SU-DHL-6 (cell line): ENCODE data around the gene ETDC.
"Not testable (repeated sequence)": the region's sequence is repeated elsewhere in the genome, so short reads cannot be mapped to it uniquely, and the experiment has no call there.

Experiments used
- H2AFZ ChIP-seq: fragments of 200-600 bp; sonication (generic); 2 replicates; pipeline ENCODE4 v1.6.1; 2014; ENCODE audit warnings: low read depth, mild to moderate bottlenecking, moderate library complexity, mixed read lengths, antibody characterized with exemption, low read length; ENCODE audit not compliant: severe bottlenecking
- H3F3A ChIP-seq: fragments of 200-600 bp; shearing (Covaris generic); 2 replicates; pipeline ENCODE4 v1.6.0; 2016; ENCODE audit warnings: antibody characterized with exemption, mild to moderate bottlenecking; ENCODE audit not compliant: insufficient read depth
- H3K27ac ChIP-seq: fragments of 200-600 bp; sonication (generic); 2 replicates; pipeline ENCODE4 v1.5.1; 2016; ENCODE audit warnings: low read depth, mild to moderate bottlenecking, low read length, moderate library complexity, mixed read lengths
- H3K27me3 ChIP-seq: fragments of 200-600 bp; sonication (generic), shearing (Covaris generic); 2 replicates; pipeline ENCODE4 v1.6.0; 2014; ENCODE audit warnings: mild to moderate bottlenecking, low read length
- H3K36me3 ChIP-seq: fragments of 200-600 bp; sonication (generic); 2 replicates; pipeline ENCODE4 v1.6.1; 2014; ENCODE audit warnings: mild to moderate bottlenecking, low read length, mixed read lengths
- H3K4me2 ChIP-seq: fragments of 300-600, 200-600 bp; shearing (Covaris generic), sonication (generic); 2 replicates; pipeline ENCODE4 v1.6.0; 2014; ENCODE audit warnings: low read length, low read depth, mild to moderate bottlenecking; ENCODE audit not compliant: poor library complexity, severe bottlenecking
- H3K4me3 ChIP-seq: fragments of 200-600 bp; sonication (generic); 2 replicates; pipeline ENCODE4 v1.5.1; 2014; ENCODE audit warnings: antibody characterized with exemption, low read length, mild to moderate bottlenecking, mixed read lengths; ENCODE audit not compliant: insufficient read depth, poor library complexity, severe bottlenecking
- H3K79me2 ChIP-seq: fragments of 200-600 bp; sonication (generic); 2 replicates; pipeline ENCODE4 v1.6.1; 2014; ENCODE audit warnings: mild to moderate bottlenecking, low read length, moderate library complexity; ENCODE audit not compliant: insufficient read depth
- H3K9ac ChIP-seq: fragments of 200-600 bp; sonication (generic); 2 replicates; pipeline ENCODE4 v1.7.0; 2014; ENCODE audit warnings: mild to moderate bottlenecking, low read length
- H3K9me2 ChIP-seq: fragments of 200-600 bp; sonication (generic); replicated peaks from 2 replicates; pipeline ENCODE4 v1.6.1; 2014; ENCODE audit warnings: low read length; ENCODE audit not compliant: insufficient read depth
- H3K9me3 ChIP-seq: fragments of 200-600 bp; sonication (generic); 2 replicates; pipeline ENCODE4 v1.6.1; 2014; ENCODE audit warnings: low read length, mixed read lengths; ENCODE audit not compliant: insufficient read depth
- H4K20me1 ChIP-seq: fragments of 200-600 bp; sonication (generic); 2 replicates; pipeline ENCODE4 v1.6.1; 2014; ENCODE audit warnings: low read depth, mild to moderate bottlenecking, antibody characterized with exemption, low read length, moderate library complexity, mixed read lengths
- CTCF ChIP-seq: fragments of 200-600 bp; sonication (generic); IDR thresholded peaks from one replicate; pipeline ENCODE4 v1.5.1; 2017; ENCODE audit warnings: antibody characterized with exemption, mild to moderate bottlenecking, low read length, moderate library complexity; ENCODE audit not compliant: insufficient read depth, poor library complexity, severe bottlenecking
- EZH2phosphoT487 ChIP-seq: fragments of 200-600 bp; sonication (generic), shearing (Covaris generic); conservative IDR thresholded peaks from 2 replicates; pipeline ENCODE4 v1.6.1; 2018; ENCODE audit warnings: mild to moderate bottlenecking, antibody characterized with exemption, low read length, moderate library complexity, mixed read lengths

ETDC gene

GRCh38 chrX:135324463-135324862, 15.2 kb downstream of the ETDC start:
- Histone ChIP-seq H3K9me2 (no peaks in the 10 kb centered on the region), H3K9ac (no peak overlapping the region), H2AFZ (no peak overlapping the region), H3K79me2 (no peaks in the 10 kb centered on the region), H3K9me3 (no peaks in the 10 kb centered on the region; the same call in 1 of the 2 replicates), H3K4me3 (no peak overlapping the region), H3K36me3 (no peaks in the 10 kb centered on the region), H3K27ac (no peak overlapping the region), H3K4me2 (no peak overlapping the region), H3F3A (no peaks in the 10 kb centered on the region), H3K27me3 (no peaks in the 10 kb centered on the region), H4K20me1 (no peaks in the 10 kb centered on the region)
- TF ChIP-seq EZH2phosphoT487: no peak
- TF ChIP-seq CTCF: no peak

- H3K36me3 ChIP-seq, H3K27me3 ChIP-seq, H4K20me1 ChIP-seq, H3K27ac ChIP-seq, H3K4me2 ChIP-seq, H3K9ac ChIP-seq, H3K79me2 ChIP-seq, H3F3A ChIP-seq, H3K4me3 ChIP-seq, H3K9me3 ChIP-seq, H2AFZ ChIP-seq, H3K9me2 ChIP-seq: not testable (repeated sequence)
Measured at GRCh38 chrX:135325036-135325818, 15.9 kb downstream of the ETDC start.

DNA sequence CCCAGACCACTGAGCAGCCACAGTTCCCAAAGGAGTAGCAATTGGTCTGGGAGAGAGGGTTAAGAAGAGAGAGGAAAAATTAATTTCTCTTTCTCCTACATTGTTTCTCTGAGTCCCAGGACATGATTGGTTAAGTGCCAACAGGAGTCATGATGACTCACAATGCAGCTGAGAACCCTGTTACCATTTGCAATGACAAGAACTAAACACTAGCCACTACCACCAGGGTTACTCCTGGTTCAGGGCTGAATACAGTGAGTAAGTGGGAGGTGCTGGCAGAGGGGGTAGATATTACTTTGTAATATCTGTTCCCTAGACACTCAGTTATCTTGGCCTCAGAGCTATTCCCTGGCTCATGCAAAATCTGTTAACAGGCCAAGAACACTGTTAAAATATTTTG, 18.0 kb downstream of the ETDC start:
- no peaks in the 10 kb centered on the region for H4K20me1 ChIP-seq
- no peak overlapping the region for H3K27ac ChIP-seq
- H3K4me2 ChIP-seq: no peak overlapping the region

More for the DNA sequence above, 18.0 kb downstream of the ETDC start:
- H3K9ac ChIP-seq: no peak overlapping the region
- H2AFZ ChIP-seq: no peak overlapping the region
- TF ChIP-seq CTCF (no peak), EZH2phosphoT487 (no peak)
- no peak overlapping the region for H3K4me3 ChIP-seq
- no peaks in the 10 kb centered on the region for H3F3A ChIP-seq
- H3K9me2 ChIP-seq: no peaks in the 10 kb centered on the region
- H3K79me2 ChIP-seq: no peaks in the 10 kb centered on the region
- H3K27me3 ChIP-seq: no peaks in the 10 kb centered on the region
- H3K9me3 ChIP-seq: no peaks in the 10 kb centered on the region
- H3K36me3 ChIP-seq: no peaks in the 10 kb centered on the region
